GM12878 (cell line): Measurements from ENCODE around the gene SPRED2. TPM values are rescaled to one million over a fixed set of nuclear protein-coding genes. Genes with fewer than 3 reads are reported as not detected.
A peak's percentile ranks its signal among the peaks of the same experiment; 100 is the strongest.

Experiments
- BACH1 ChIP-seq: fragments of 450-650 bp; IDR thresholded peaks from 2 replicates; pipeline ENCODE4 v1.6.1; 2017; ENCODE audit warnings: mild to moderate bottlenecking, borderline replicate concordance
- BCL11A ChIP-seq: IDR thresholded peaks from 2 replicates; pipeline ENCODE4 v1.6.1; 2011; ENCODE audit warnings: low read depth, low read length
- CBFB ChIP-seq: IDR thresholded peaks from 2 replicates; pipeline ENCODE4 v1.6.1; 2016; ENCODE audit warnings: antibody characterized with exemption, low read depth
- CHD4 ChIP-seq: fragments of 200-600 bp; sonication (generic); IDR thresholded peaks from 2 replicates; pipeline ENCODE4 v1.6.1; 2016; ENCODE audit warnings: mild to moderate bottlenecking
- IRF3 ChIP-seq: fragments of 450-650 bp; IDR thresholded peaks from 2 replicates; pipeline ENCODE4 v1.6.1; 2014; ENCODE audit warnings: mild to moderate bottlenecking
- MEF2A ChIP-seq: IDR thresholded peaks from 2 replicates; pipeline ENCODE4 v1.6.1; 2011; ENCODE audit warnings: low read depth, mild to moderate bottlenecking, low read length, moderate library complexity; ENCODE audit not compliant: insufficient read depth
- MTA2 ChIP-seq: fragments of 450-650 bp; IDR thresholded peaks from 2 replicates; pipeline ENCODE4 v1.6.1; 2016; ENCODE audit warnings: low read depth, mild to moderate bottlenecking, moderate library complexity
- NR2C2 ChIP-seq: IDR thresholded peaks from 2 replicates; pipeline ENCODE4 v1.6.1; 2011; ENCODE audit warnings: borderline replicate concordance, low read depth; ENCODE audit not compliant: control insufficient read depth, insufficient read length
- NRF1 ChIP-seq: conservative IDR thresholded peaks from 2 replicates; pipeline ENCODE4 v1.6.1; 2011; ENCODE audit warnings: mild to moderate bottlenecking, low read depth, low read length, improper control_type of control experiment
- POU2F2 ChIP-seq: IDR thresholded peaks from 3 replicates; pipeline ENCODE4 v1.6.1; 2011; ENCODE audit warnings: low read depth, mild to moderate bottlenecking, low read length, borderline replicate concordance
- RUNX3 ChIP-seq: IDR thresholded peaks from 2 replicates; pipeline ENCODE4 v1.6.1; 2012; ENCODE audit warnings: low read length, inconsistent platforms
- SREBF2 ChIP-seq: IDR thresholded peaks from 2 replicates; pipeline ENCODE4 v1.6.1; 2012; ENCODE audit warnings: mild to moderate bottlenecking, low read length
- SRF ChIP-seq, 2 experiments: IDR thresholded peaks; 2 replicates each; pipeline ENCODE4 v1.6.1; 2011; ENCODE audit warnings: low read depth in 2 of 2, low read length in 2 of 2, mild to moderate bottlenecking in 1 of 2, moderate library complexity in 1 of 2
- SUZ12 ChIP-seq: fragments of 200-600 bp; sonication (generic); IDR thresholded peaks from one replicate; pipeline ENCODE4 v1.6.1; 2018; ENCODE audit warnings: antibody characterized with exemption, mild to moderate bottlenecking; ENCODE audit not compliant: unreplicated experiment
- YY1 ChIP-seq: IDR thresholded peaks from 2 replicates; pipeline ENCODE4 v1.6.1; 2011; ENCODE audit warnings: low read depth, mild to moderate bottlenecking, low read length
- ZBTB33 ChIP-seq: fragments of 450-650 bp; IDR thresholded peaks from 2 replicates; pipeline ENCODE4 v1.6.1; 2017; ENCODE audit warnings: mild to moderate bottlenecking
- ZNF592 ChIP-seq: fragments of 450-650 bp; IDR thresholded peaks from 2 replicates; pipeline ENCODE4 v1.6.1; 2017; ENCODE audit warnings: mild to moderate bottlenecking, moderate library complexity
- ZNF622 ChIP-seq: fragments of 450-650 bp; IDR thresholded peaks from 2 replicates; pipeline ENCODE4 v1.6.1; 2017; ENCODE audit warnings: mild to moderate bottlenecking, inconsistent platforms
- ZNF687 ChIP-seq: fragments of 450-650 bp; IDR thresholded peaks from 2 replicates; pipeline ENCODE4 v1.6.1; 2017; ENCODE audit warnings: mild to moderate bottlenecking, moderate library complexity
- ZSCAN29 ChIP-seq: fragments of 450-650 bp; IDR thresholded peaks from 2 replicates; pipeline ENCODE4 v1.6.1; 2017; ENCODE audit warnings: mild to moderate bottlenecking, moderate library complexity
- polyA plus RNA-seq, 11 experiments: library from polyadenylated mRNA; depleted of rRNA in 4 of 11; unstranded in 6 of 11; stranded (reverse) in 5 of 11; fragments of >200 nt; fragmentation: Nextera tagmentation in 4 of 11; fragmentation: Illumina TruSeq in 1 of 11; extraction: Ambion mirVana in 4 of 11; extraction: Trizol in 1 of 11; gene quantifications; 1 replicate in 1 of 11; 2 replicates in 10 of 11; pipeline versions ENCODE4 v1.2.1 to v1.2.3, GENCODE V29; 2011 to 2016; ENCODE audit warnings: inconsistent platforms in 2 of 11, missing spikeins in 2 of 11, low read depth in 1 of 11
- total RNA-seq, 4 experiments: library from RNA; depleted of rRNA in 3 of 4; stranded (reverse); fragments of >200 nt in 3 of 4; fragmentation: Illumina TruSeq in 1 of 4; extraction: Trizol in 1 of 4; gene quantifications; 2 replicates each; pipeline versions ENCODE4 v1.2.1 to v1.2.3, GENCODE V29; 2013 to 2021

Gene SPRED2
- total and polyA plus RNA-seq, 10 of the 15 experiments (the other 5 are each of a cell fraction or from before 2014, with no cell fraction given): 3.0 to 23.9 (median 9.7) TPM

- no peak for TF ChIP-seq ZNF592
- no peak for TF ChIP-seq YY1
- no peak for TF ChIP-seq CHD4
- TF ChIP-seq ZNF622: no peak
- peak; percentile 69; the same call in 1 of the 2 replicates for TF ChIP-seq RUNX3
- 0 out of 2 replicates have a peak, but pooled peaks have one; percentile 19 for TF ChIP-seq BACH1
- peak; percentile 88 for TF ChIP-seq MTA2
- no peak for TF ChIP-seq SRF (IDR thresholded peaks at IDR 0.05; ENCODE audit: low read depth in 2 of 2, low read length in 2 of 2)
- TF ChIP-seq ZNF687: peak; percentile 97
- no peak for TF ChIP-seq MEF2A
- TF ChIP-seq NR2C2: no peak
- peak; percentile 37; the same call in 1 of the 3 replicates for TF ChIP-seq POU2F2
- no peak for TF ChIP-seq NRF1
- no peak for TF ChIP-seq SUZ12
- TF ChIP-seq CBFB: no peak
- TF ChIP-seq SREBF2: no peak
- TF ChIP-seq BCL11A: peak; percentile 46; the same call in 1 of the 2 replicates
- no peak for TF ChIP-seq IRF3
- TF ChIP-seq ZBTB33: no peak
- no peak for TF ChIP-seq ZSCAN29
Measured at GRCh38 chr2:65420712-65421431, 11.5 kb downstream of the SPRED2 start (continued).
